NCI-H2196 treated with DMSO at 0.1 percent for 48 hours (cell line): ENCODE data around the gene AP3D1.
"Not testable (repeated sequence)": the region's sequence is repeated elsewhere in the genome, so short reads cannot be mapped to it uniquely, and the experiment has no call there.

Experiments
- DNase-seq: peaks from one replicate; lab custom pipeline; 2025; ENCODE audit not compliant: unreplicated experiment; lab: John Stamatoyannopoulos, UW

Gene AP3D1

GRCh38 chr19:2157452-2157851 is 6.1 kb upstream of the AP3D1 start:
- no peak for DNase-seq

GRCh38 chr19:2154587-2155075 is 3.3 kb upstream of the AP3D1 start:
- DNase-seq, result no peak

GRCh38 chr19:2150794-2151338 is 500 bp downstream of the AP3D1 start:
- DNase-seq, result no peak

DNA sequence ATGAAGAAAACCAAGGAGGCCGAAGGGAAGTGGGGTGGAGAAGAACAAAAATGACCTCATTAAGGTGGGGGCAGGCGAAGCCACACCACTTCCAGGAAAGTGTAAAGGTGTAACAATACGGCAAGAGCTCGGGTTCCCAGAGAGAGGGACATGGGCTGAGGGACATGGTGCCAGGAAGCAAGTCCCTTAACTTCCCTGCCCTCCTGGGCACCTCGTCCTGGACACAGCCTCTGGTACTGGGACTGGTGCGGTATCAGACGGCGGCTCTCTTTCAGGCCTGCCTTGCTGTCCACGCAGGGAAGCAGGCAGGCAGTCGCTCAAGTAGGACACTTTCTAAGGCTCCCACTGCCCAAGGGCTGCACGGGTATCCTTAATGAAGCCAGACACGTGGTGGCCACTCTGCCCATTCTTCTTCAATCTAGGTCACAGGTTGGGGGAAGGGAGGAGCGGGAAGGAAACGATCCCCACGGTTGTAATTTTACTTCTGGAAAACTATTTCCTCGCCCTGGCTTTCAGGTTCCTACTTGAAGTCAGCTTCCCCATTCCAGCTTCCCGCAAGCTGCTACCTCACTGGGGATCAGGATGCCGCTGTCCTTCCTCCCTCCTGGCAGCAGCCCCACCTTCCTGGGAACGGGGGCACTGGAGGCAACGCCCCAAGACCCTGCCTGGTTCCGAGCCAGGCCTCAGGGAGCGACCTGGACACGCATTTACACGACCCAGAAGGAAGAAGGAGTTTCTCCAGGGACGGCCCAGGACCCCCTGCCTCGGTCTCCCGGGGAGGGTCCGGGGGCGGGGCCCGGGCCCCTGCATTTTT is 1.2 kb downstream of the AP3D1 start:
- no peak for DNase-seq

DNA sequence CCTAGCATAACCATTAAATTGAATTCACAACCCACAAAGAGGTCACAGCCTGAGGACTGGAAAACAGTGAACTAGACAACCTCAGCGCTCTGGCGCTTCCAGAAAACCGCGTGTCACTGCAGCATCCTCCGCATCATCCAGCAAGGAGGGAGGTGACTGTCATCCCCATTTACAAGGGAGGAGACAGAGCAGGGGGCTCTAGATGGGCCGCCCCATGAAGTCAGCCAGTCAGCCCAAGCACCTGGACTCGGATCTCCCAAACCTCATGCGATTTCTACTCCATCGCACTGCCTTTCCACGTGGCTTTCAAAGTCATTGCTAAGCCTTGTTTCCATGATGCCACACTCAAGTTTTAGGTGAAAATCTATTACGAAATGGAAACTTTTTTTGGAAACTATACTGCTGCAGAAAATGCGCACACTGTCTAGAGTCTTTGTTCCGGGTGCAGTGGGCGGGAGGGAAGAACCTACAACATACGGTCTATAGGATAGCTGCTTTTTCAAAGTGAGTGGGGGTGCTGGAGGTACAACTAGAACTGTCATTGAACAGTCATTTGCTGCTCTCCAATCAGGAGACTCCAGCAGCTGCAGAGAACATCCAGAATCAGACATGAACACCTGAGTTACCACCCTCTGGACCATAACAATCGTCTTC is 2.8 kb downstream of the AP3D1 start:
- no peak for DNase-seq

- DNase-seq, result no peak
Observed at GRCh38 chr19:2145831-2146241, 5.5 kb downstream of the AP3D1 start.

- DNase-seq, result no peak
Observed at GRCh38 chr19:2144190-2144589, 7.2 kb downstream of the AP3D1 start.

GRCh38 chr19:2142173-2142829 is 9.1 kb downstream of the AP3D1 start:
- no peak for DNase-seq

DNA sequence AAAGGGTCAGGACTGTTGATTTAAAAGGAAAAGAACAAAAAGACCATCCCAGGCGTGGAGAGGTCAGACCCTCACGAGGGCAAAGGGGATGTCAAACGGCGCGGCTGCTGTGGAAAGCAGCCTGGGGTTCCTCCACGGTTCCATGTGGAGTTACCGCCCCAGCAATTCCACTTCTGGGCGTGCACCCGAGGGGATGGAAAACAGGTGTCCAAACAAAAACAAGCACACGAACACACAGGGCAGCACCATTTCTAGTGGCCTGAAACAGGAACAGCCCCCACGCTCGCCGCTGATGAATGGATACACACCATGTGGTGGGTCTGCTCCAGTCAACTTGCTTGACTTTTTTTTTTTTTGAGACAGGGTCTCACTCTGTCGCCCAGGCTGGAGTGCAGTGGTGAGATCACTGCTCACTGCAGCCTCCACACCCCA is 11.2 kb downstream of the AP3D1 start:
- DNase-seq, result no peak

- no peak for DNase-seq
Observed at GRCh38 chr19:2139385-2140137, 11.8 kb downstream of the AP3D1 start.

GRCh38 chr19:2138061-2138728 is 13.2 kb downstream of the AP3D1 start:
- no peak for DNase-seq

DNA sequence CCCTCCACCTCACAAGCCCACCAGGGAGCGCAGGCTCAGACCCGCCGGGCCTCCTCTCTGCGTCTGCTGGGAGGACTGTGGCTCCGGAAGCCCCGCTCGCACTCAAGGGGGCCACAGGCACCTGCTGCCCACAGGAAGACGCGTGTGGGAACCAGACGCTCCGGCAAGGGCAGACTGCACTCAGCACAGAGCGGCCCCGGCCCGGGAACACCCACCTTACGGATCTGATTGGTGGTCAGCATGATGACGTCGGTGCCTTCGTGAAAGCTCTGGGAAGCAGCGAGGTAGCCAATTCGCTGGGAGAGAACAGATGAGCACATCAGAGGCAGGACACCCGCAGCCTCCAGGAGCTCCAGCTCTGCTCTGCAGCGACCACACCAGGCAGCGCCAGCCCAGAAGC is 14.6 kb downstream of the AP3D1 start:
- no peak for DNase-seq

- peak; percentile 46 for DNase-seq
Observed at GRCh38 chr19:2135474-2136402, 15.6 kb downstream of the AP3D1 start.

DNA sequence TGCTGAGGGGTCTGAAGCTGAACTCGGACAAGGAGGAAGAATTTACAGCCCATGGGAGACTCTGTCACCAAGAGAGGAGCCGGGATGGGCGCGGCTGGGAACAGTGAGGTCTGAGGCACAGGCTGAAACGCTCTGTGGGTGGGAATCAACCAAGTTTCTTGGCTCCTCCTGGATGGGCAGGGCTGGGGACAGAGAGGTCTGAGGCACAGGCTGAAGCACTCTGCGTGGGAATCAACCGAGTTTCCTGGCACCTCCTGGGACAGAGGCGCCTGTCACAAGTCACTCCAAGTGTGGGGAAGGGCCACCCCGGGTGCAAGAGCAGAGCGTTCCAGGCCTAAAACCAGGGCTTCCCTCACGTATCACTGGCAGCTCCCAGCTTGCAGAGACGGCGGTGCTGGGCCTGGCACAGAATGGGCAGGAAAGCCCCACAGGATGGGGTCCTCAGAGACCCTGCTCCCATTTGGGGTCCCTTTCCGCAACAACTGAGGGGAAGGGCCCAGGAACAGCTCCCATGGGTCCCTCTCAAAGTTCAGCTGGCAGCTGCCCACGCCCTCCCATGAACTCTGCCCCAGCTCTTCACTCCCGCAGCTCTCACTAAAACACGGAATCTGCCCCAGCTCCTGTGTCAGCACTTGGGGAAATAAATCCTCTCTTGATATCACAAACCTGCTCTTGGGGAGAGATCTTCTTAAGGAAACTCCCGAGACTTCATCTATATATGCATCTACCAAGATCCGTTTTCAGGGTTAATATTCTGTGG is 18.5 kb downstream of the AP3D1 start:
- no peak for DNase-seq

DNA sequence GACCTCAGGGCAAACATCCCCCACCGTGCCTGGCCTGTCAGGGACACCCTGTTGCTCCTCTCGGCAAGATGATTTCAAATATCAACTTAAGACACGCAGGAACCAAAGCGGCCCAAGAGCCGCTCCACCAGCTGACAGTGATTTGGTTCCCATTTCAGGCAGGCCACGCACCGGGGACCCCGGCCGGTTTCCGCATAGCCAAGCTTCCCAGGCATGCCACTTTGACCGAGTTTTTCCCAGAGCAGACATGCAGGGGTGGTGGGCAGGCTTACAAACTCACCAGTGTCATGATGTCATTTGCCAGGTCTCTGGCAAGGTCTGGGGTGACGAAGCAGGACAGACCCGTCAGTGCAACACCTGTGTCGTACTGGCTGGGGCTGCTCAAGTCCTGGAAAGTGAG is 19.2 kb downstream of the AP3D1 start:
- DNase-seq, result no peak

- not testable (repeated sequence) for DNase-seq
Observed at GRCh38 chr19:2131012-2131975, 20.1 kb downstream of the AP3D1 start.
